ENCODE data around the gene AUTS2.

GRCh38 chr7:70178211-70178610 is 579.9 kb downstream of the AUTS2 start:
- TF ChIP-seq, protein P1, sequence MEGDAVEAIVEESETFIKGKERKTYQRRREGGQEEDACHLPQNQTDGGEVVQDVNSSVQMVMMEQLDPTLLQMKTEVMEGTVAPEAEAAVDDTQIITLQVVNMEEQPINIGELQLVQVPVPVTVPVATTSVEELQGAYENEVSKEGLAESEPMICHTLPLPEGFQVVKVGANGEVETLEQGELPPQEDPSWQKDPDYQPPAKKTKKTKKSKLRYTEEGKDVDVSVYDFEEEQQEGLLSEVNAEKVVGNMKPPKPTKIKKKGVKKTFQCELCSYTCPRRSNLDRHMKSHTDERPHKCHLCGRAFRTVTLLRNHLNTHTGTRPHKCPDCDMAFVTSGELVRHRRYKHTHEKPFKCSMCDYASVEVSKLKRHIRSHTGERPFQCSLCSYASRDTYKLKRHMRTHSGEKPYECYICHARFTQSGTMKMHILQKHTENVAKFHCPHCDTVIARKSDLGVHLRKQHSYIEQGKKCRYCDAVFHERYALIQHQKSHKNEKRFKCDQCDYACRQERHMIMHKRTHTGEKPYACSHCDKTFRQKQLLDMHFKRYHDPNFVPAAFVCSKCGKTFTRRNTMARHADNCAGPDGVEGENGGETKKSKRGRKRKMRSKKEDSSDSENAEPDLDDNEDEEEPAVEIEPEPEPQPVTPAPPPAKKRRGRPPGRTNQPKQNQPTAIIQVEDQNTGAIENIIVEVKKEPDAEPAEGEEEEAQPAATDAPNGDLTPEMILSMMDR (IDR thresholded peaks at IDR 0.05) = no peak
- TF ChIP-seq POLR2A (IDR thresholded peaks at IDR 0.05) (no peak), POLR2AphosphoS5 (IDR thresholded peaks at IDR 0.05) (no peak)

All from breast epithelium (tissue), 3 donors.